ENCODE results near the gene FARP2.

DNA sequence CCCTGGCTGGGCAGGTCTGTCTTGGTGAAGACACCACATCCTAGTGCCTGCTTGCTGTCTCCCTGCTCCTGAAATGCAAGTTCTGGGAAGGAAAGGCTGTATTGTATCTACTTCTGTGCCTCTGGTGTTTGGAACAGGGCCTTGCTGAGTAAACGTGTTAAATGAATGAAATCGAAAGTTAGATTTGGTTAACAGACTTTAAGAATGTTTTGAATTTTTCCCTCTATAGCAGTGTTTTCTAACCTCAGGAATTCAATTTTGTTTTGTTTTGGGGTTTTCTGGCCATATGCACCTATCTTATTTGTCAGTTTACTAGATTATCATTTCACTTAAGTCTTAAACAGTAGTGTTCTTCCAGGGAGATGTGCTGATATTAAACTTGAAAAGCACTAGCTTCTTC is 20.7 kb downstream of the FARP2 start:
- no peak for TF ChIP-seq EZH2phosphoT487 (IDR thresholded peaks at IDR 0.05; ENCODE audit: low read depth)
- TF ChIP-seq, protein P1, sequence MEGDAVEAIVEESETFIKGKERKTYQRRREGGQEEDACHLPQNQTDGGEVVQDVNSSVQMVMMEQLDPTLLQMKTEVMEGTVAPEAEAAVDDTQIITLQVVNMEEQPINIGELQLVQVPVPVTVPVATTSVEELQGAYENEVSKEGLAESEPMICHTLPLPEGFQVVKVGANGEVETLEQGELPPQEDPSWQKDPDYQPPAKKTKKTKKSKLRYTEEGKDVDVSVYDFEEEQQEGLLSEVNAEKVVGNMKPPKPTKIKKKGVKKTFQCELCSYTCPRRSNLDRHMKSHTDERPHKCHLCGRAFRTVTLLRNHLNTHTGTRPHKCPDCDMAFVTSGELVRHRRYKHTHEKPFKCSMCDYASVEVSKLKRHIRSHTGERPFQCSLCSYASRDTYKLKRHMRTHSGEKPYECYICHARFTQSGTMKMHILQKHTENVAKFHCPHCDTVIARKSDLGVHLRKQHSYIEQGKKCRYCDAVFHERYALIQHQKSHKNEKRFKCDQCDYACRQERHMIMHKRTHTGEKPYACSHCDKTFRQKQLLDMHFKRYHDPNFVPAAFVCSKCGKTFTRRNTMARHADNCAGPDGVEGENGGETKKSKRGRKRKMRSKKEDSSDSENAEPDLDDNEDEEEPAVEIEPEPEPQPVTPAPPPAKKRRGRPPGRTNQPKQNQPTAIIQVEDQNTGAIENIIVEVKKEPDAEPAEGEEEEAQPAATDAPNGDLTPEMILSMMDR (IDR thresholded peaks at IDR 0.05; ENCODE audit: low read depth, low read length): no peak
